HEK293 (cell line): ENCODE data around the gene CABP7.

Experiments
- ZNF169 ChIP-seq: fragments of 450-650 bp; formaldehyde crosslinking; IDR thresholded peaks from 2 replicates; pipeline ENCODE4 v1.5.1; 2016; ENCODE audit warnings: missing biosample characterization, missing genetic modification characterization
- ZNF184 ChIP-seq: fragments of 450-650 bp; IDR thresholded peaks from 2 replicates; pipeline ENCODE4 v1.5.1; 2018; ENCODE audit warnings: missing biosample characterization, mild to moderate bottlenecking, missing genetic modification characterization
- ZNF223 ChIP-seq: fragments of 450-650 bp; formaldehyde crosslinking; IDR thresholded peaks from 2 replicates; pipeline ENCODE4 v1.5.1; 2016; ENCODE audit warnings: missing biosample characterization, missing genetic modification characterization
- ZNF585B ChIP-seq: fragments of 450-650 bp; formaldehyde crosslinking; IDR thresholded peaks from 2 replicates; pipeline ENCODE4 v1.5.1; 2016; ENCODE audit warnings: missing biosample characterization, missing genetic modification characterization
- ZNF830 ChIP-seq: fragments of 450-650 bp; IDR thresholded peaks from 2 replicates; pipeline ENCODE4 v1.5.0; 2018; ENCODE audit warnings: missing biosample characterization, missing genetic modification characterization, low read depth, mild to moderate bottlenecking, moderate library complexity

DNA sequence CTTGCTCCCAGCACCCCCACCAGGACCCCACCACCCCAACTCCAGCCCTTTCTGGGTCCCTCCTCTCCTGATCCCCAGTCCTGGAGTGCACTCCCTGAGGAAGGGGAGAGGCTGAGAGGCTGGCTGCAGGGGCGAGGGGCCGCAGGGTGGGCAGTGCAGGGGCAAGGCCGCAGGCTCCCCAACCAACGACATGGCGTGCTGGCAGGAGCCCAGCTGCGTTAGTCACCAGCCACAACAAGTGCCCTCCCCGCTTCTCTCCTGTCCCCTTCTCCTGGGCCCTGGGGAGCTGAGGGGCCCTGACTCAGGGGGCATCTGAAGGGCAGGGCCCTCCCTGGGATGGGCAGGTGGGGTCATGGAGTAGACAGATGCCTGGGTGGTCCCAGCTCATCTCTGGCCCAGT, 2.3 kb downstream of the CABP7 start:
- TF ChIP-seq ZNF585B, result no peak
- TF ChIP-seq ZNF169, result no peak
- no peak for TF ChIP-seq ZNF830
- no peak for TF ChIP-seq ZNF184 (tag by site-specific recombination)
- no peak for TF ChIP-seq ZNF223
